WERI-Rb-1 (cell line): ENCODE results near the gene ABCC1.

ENCODE experiments used
- DNase-seq: peaks from one replicate; pipeline ENCODE4 v3.0.0-alpha.2; 2020
- H3K27ac ChIP-seq: fragments of 250-450 bp; sonication (Bioruptor Pico); 2 replicates; pipeline ENCODE4 v1.5.1; 2020; ENCODE audit warnings: mild to moderate bottlenecking, moderate library complexity
- H3K27me3 ChIP-seq: fragments of 250-450 bp; sonication (Bioruptor Pico); 2 replicates; pipeline ENCODE4 v1.5.1; 2021; ENCODE audit warnings: mild to moderate bottlenecking, low read depth, moderate library complexity; ENCODE audit not compliant: insufficient read depth, severe bottlenecking
- H3K36me3 ChIP-seq: fragments of 250-450 bp; sonication (Bioruptor Pico); 2 replicates; pipeline ENCODE4 v1.5.1; 2020; ENCODE audit warnings: mild to moderate bottlenecking, moderate library complexity
- H3K4me3 ChIP-seq: 2 replicates; pipeline ENCODE4 v1.5.1; 2011; ENCODE audit warnings: low read depth, mild to moderate bottlenecking, control low read depth, low read length
- H3K9me3 ChIP-seq: fragments of 250-450 bp; sonication (Bioruptor Pico); 2 replicates; pipeline ENCODE4 v1.5.1; 2021; ENCODE audit warnings: mild to moderate bottlenecking, moderate library complexity; ENCODE audit not compliant: severe bottlenecking
- CTCF ChIP-seq: IDR thresholded peaks from 2 replicates; pipeline ENCODE4 v1.5.1; 2011; ENCODE audit warnings: low read depth, mild to moderate bottlenecking, control low read depth, inconsistent platforms, low read length

Gene ABCC1

GRCh38 chr16:15986261-15986660 lies 36.8 kb downstream of the ABCC1 start:
- no peak for DNase-seq
- H3K27me3 ChIP-seq = no peaks in the 10 kb centered on the region
- no peak for TF ChIP-seq CTCF
- no peak overlapping the region for H3K27ac ChIP-seq
- H3K4me3 ChIP-seq = no peak overlapping the region
- no peaks in the 10 kb centered on the region for H3K36me3 ChIP-seq
- H3K9me3 ChIP-seq = peaks cover 4% of the 10 kb centered on the region

DNA sequence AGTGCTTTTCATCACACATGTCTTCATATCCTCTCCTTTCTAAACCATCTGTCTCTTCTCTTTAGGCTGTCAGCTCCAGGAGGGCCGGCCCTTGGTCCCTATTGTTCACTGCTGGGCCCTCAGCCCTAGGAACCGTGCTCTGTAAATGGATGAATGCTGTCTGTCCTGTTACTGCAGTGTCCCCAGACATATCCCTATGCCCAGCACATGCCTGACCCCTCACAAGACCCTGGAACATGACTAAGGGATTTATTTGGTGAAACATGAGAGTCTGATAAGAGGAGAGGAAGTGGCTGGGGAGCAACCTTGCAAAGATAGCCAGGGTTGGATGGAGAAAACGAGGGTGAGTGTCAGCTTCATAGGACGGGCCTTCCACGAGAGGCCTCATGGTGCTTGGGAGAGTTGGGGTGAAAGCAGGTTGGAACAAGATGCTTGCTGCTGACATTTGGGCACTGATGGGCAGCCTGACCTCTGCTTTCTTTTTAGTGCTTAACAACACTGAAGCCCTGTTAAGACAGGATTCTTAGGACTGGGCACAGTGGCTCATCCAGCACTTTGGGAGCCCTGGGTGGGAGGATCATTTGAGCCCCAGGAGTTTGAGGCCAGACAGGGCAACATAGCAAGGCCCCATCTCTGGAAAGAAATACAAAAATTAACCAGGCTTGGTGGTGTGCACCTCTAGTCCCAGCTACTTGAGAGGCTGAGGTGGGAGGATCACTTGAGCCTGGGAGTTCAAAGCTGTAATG lies 39.0 kb downstream of the ABCC1 start:
- DNase-seq = no peak
- H3K4me3 ChIP-seq = no peak overlapping the region
- H3K27me3 ChIP-seq = no peaks in the 10 kb centered on the region
- no peak for TF ChIP-seq CTCF
- H3K36me3 ChIP-seq = no peaks in the 10 kb centered on the region; the same call in 1 of the 2 replicates
- H3K9me3 ChIP-seq = no peaks in the 10 kb centered on the region
- H3K27ac ChIP-seq = peak overlapping the region; percentile 59

GRCh38 chr16:15990902-15991301 lies 41.5 kb downstream of the ABCC1 start:
- peak; percentile 40 for DNase-seq
- no peaks in the 10 kb centered on the region for H3K27me3 ChIP-seq
- no peaks in the 10 kb centered on the region for H3K9me3 ChIP-seq
- H3K27ac ChIP-seq = no peak overlapping the region
- no peak overlapping the region for H3K4me3 ChIP-seq
- H3K36me3 ChIP-seq = no peaks in the 10 kb centered on the region; the same call in 1 of the 2 replicates
- peak; percentile 51; the same call in 1 of the 2 replicates for TF ChIP-seq CTCF

GRCh38 chr16:15993128-15993527 lies 43.7 kb downstream of the ABCC1 start:
- Histone ChIP-seq H3K36me3 (no peaks in the 10 kb centered on the region; the same call in 1 of the 2 replicates), H3K4me3 (no peak overlapping the region), H3K9me3 (no peaks in the 10 kb centered on the region), H3K27ac (no peak overlapping the region), H3K27me3 (no peaks in the 10 kb centered on the region)
- no peak for DNase-seq
- TF ChIP-seq CTCF = no peak

DNA sequence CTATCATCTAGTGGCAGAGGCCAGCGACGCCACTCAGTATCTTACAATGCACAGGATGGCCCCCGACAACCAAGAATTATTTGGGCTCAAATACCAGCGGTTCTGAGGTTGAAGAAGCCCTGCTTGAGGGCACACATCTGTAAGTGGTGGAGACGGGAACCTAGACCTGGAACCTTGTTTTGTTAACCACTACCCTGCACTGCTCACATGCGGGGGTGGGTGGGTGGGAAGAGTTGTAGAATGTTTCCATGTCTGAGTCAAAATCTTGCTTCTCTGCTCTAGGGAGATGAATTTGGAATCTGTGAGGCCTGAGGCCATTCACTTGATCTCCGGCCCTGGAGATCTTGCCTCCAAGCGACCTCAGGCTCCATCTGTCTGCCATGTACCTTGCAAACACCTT lies 44.1 kb downstream of the ABCC1 start:
- DNase-seq = no peak
- Histone ChIP-seq H3K27ac (no peak overlapping the region), H3K4me3 (no peak overlapping the region), H3K27me3 (no peaks in the 10 kb centered on the region), H3K36me3 (no peaks in the 10 kb centered on the region; the same call in 1 of the 2 replicates), H3K9me3 (no peaks in the 10 kb centered on the region)
- TF ChIP-seq CTCF = no peak
